ENCODE measurements around the gene RNF8. TPM values are rescaled to one million over a fixed set of nuclear protein-coding genes. Genes with fewer than 3 reads are reported as not detected.
A peak's percentile ranks its signal among the peaks of the same experiment; 100 is the strongest.

RNF8 gene
- total RNA-seq, 1 experiment from 2014 or later: 35.9 TPM

DNA sequence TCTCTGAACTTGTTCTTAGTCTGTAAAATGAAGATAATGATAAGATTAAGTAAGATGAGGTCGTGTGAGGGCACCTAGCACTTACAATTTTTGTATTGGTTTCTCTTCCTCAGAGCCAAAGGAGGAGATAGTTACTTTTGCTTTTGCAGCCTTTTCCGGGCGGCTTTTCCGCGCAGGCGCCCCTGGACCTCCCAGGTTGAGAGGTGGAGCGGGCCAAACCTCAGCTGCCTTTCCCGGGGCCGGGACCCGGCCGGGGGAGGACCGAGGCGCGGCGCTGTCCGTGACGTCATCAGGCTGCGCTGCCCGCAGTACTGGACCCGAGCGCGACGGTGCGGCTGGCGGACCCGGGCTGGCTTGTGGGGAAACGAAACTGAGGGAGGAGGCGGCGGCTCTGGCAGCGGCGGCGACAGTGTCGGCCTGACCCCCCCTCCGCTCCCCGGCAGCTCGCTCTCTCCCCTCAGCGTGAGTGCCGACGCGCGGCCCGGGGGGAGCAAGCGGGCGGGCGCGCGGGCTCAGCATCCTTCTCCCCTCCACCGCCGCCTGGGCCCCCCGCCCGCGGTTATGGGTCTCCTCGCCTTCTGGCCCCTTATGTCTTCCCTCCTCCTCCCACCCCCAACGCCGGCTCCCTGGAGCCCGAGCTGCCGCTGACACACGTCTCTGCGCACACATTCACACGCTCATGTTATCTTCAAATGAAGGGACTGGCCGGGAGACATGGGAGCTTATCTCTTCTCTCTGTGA is 79.3 kb downstream of the RNF8 start, which contains the start of gene CMTR1 (continued):
- TF ChIP-seq, protein P1, sequence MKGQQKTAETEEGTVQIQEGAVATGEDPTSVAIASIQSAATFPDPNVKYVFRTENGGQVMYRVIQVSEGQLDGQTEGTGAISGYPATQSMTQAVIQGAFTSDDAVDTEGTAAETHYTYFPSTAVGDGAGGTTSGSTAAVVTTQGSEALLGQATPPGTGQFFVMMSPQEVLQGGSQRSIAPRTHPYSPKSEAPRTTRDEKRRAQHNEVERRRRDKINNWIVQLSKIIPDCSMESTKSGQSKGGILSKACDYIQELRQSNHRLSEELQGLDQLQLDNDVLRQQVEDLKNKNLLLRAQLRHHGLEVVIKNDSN (CRISPR knock-in tag; IDR thresholded peaks at IDR 0.05): no peak
- TF ChIP-seq CREB1 (CRISPR knock-in tag; IDR thresholded peaks at IDR 0.05) (peak; percentile 87; the same call in 1 of the 2 replicates), ELF4 (CRISPR knock-in tag; IDR thresholded peaks at IDR 0.05; ENCODE audit: low read depth) (no peak), JUN (CRISPR knock-in tag; IDR thresholded peaks at IDR 0.05) (no peak), TCF7 (CRISPR knock-in tag; IDR thresholded peaks at IDR 0.05; ENCODE audit: low read depth) (no peak), ZBTB21 (CRISPR knock-in tag; IDR thresholded peaks at IDR 0.05; ENCODE audit: borderline replicate concordance) (no peak), CREM (CRISPR knock-in tag; IDR thresholded peaks at IDR 0.05) (peak; percentile 100), GTF2I (CRISPR knock-in tag; conservative IDR thresholded peaks at IDR 0.05) (no peak), AR (CRISPR knock-in tag; IDR thresholded peaks at IDR 0.05) (no peak), NFATC4 (CRISPR knock-in tag; IDR thresholded peaks at IDR 0.05) (no peak), ZNF263 (CRISPR knock-in tag; IDR thresholded peaks at IDR 0.05; ENCODE audit: low read depth) (no peak), FOXP1 (CRISPR knock-in tag; IDR thresholded peaks at IDR 0.05; ENCODE audit: borderline replicate concordance) (peak; percentile 59; the same call in 1 of the 2 replicates)
- TF ChIP-seq, protein P2, sequence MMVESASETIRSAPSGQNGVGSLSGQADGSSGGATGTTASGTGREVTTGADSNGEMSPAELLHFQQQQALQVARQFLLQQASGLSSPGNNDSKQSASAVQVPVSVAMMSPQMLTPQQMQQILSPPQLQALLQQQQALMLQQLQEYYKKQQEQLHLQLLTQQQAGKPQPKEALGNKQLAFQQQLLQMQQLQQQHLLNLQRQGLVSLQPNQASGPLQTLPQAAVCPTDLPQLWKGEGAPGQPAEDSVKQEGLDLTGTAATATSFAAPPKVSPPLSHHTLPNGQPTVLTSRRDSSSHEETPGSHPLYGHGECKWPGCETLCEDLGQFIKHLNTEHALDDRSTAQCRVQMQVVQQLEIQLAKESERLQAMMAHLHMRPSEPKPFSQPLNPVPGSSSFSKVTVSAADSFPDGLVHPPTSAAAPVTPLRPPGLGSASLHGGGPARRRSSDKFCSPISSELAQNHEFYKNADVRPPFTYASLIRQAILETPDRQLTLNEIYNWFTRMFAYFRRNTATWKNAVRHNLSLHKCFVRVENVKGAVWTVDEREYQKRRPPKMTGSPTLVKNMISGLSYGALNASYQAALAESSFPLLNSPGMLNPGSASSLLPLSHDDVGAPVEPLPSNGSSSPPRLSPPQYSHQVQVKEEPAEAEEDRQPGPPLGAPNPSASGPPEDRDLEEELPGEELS (CRISPR knock-in tag; IDR thresholded peaks at IDR 0.05): peak; percentile 66; the same call in 1 of the 2 replicates
- TF ChIP-seq, protein P3, sequence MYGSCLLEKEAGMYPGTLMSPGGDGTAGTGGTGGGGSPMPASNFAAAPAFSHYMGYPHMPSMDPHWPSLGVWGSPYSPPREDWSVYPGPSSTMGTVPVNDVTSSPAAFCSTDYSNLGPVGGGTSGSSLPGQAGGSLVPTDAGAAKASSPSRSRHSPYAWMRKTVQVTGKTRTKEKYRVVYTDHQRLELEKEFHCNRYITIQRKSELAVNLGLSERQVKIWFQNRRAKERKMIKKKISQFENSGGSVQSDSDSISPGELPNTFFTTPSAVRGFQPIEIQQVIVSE (CRISPR knock-in tag; IDR thresholded peaks at IDR 0.05; ENCODE audit: borderline replicate concordance): no peak

DNA sequence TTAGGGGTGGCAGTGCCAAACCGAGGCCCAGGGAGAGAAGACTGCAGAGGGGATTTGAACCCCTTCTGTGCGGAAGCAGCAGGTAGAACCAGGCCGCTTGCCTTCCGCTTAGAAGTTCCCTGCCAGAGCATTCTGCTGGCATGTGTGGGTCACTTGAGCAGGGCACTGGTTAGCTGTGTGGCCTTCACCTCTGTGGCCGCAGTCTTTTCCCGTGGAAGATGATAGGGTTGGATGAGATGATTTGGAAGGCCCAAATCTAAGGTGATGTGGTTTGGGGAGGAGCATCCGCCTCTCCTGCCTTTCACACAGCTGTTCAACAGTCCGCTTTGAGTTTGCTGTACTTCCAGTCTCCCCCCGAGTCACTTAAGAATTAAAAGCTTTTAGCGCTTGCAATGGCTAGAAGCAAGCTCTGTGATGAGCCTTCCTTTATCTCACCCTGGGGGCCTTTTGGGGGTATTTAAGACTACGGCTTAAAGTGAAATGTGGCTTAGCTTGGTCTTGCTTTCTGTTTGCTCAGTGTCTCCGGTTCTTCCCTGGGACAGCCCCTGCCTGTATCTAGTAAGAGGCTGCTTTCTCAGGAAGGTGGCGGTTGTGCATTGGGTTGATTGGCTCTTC is 80.0 kb downstream of the RNF8 start:
- H3K9me3 Mint-ChIP-seq: no peaks in the 10 kb centered on the region
- H3K4me3 Mint-ChIP-seq: peak overlapping the region; percentile 71
- peaks cover 6% of the 10 kb centered on the region for H3K36me3 Mint-ChIP-seq
- ChIA-PET POLR2A (interaction anchor here (1.1 to 1.3 kb wide), 2 partner anchors 47 to 108 kb away, joined by 3 to 5 read pairs; no protein-coding TSS in a partner anchor), CTCF (interaction anchor here (0.8 to 1.8 kb wide), 2 partner anchors 215 to 219 kb away, joined by 3 to 7 read pairs; no protein-coding TSS in a partner anchor)
- H3K4me1 Mint-ChIP-seq: peaks cover 17% of the 10 kb centered on the region
- no peaks in the 10 kb centered on the region for H3K27me3 Mint-ChIP-seq (ENCODE audit: low read depth)
- TF ChIP-seq, protein P4, sequence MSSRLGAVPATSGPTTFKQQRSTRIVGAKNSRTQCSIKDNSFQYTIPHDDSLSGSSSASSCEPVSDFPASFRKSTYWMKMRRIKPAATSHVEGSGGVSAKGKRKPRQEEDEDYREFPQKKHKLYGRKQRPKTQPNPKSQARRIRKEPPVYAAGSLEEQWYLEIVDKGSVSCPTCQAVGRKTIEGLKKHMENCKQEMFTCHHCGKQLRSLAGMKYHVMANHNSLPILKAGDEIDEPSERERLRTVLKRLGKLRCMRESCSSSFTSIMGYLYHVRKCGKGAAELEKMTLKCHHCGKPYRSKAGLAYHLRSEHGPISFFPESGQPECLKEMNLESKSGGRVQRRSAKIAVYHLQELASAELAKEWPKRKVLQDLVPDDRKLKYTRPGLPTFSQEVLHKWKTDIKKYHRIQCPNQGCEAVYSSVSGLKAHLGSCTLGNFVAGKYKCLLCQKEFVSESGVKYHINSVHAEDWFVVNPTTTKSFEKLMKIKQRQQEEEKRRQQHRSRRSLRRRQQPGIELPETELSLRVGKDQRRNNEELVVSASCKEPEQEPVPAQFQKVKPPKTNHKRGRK (CRISPR knock-in tag; IDR thresholded peaks at IDR 0.05; ENCODE audit: borderline replicate concordance): no peak
- no peak for TF ChIP-seq CREM (CRISPR knock-in tag; IDR thresholded peaks at IDR 0.05)
- no peak for TF ChIP-seq SP1 (CRISPR knock-in tag; conservative IDR thresholded peaks at IDR 0.05)
- H3K27ac Mint-ChIP-seq: peak overlapping the region; percentile 70
- ATAC-seq (no peak; the same call in 1 of the 2 replicates), DNase-seq (ENCODE audit: low spot score) (no peak)

Data from WTC11 (cell line).